AG04450 (cell line): Measurements from ENCODE around the gene ZNF462. TPM values are rescaled to one million over a fixed set of nuclear protein-coding genes. Genes with fewer than 3 reads are reported as not detected.
A peak's percentile ranks its signal among the peaks of the same experiment; 100 is the strongest.

ENCODE experiments used
- CTCF ChIA-PET: fragments of 300-600, 350-600 bp; formaldehyde crosslinking; extraction: SDS; loops from one replicate; lab custom pipeline; 2022; ENCODE audit warnings: antibody characterized with exemption, inconsistent platforms; lab: Charles Lee
- POLR2A ChIA-PET: fragments of 350-600 bp; formaldehyde crosslinking; extraction: SDS; loops from one replicate; lab custom pipeline; 2021; ENCODE audit warnings: antibody characterized with exemption, inconsistent platforms; lab: Yijun Ruan, JAX
- DNase-seq: peaks from one replicate; pipeline ENCODE4 v3.0.0-alpha.2; 2011; ENCODE audit warnings: low read depth, low spot score
- H3K27ac ChIP-seq: one replicate; pipeline ENCODE4 v1.5.1; 2012; ENCODE audit warnings: low read depth, low read length, control low read depth
- H3K27me3 ChIP-seq: one replicate; pipeline ENCODE4 v1.6.0; 2012; ENCODE audit warnings: low read length; ENCODE audit not compliant: control insufficient read depth, insufficient read depth
- H3K4me3 ChIP-seq: 2 replicates; pipeline ENCODE4 v1.5.1; 2011; ENCODE audit warnings: mild to moderate bottlenecking, low read depth, low read length, control low read depth
- H3K9me3 ChIP-seq: 2 replicates; pipeline ENCODE4 v1.5.1; 2012; ENCODE audit warnings: low read length; ENCODE audit not compliant: control insufficient read depth, insufficient read depth
- polyA plus RNA-seq: library from polyadenylated mRNA; depleted of rRNA; stranded (reverse); fragments of >200 nt; gene quantifications from 2 replicates; pipeline ENCODE4 v1.2.3, GENCODE V29; 2011
- TF ChIP-seq, protein P1 (sequence below): IDR thresholded peaks from 2 replicates; pipeline ENCODE4 v1.5.1; 2011; ENCODE audit warnings: low read depth, low read length, control low read depth, inconsistent platforms

ZNF462 gene
- polyA plus RNA-seq, 1 experiment, result 7.5 TPM

DNA sequence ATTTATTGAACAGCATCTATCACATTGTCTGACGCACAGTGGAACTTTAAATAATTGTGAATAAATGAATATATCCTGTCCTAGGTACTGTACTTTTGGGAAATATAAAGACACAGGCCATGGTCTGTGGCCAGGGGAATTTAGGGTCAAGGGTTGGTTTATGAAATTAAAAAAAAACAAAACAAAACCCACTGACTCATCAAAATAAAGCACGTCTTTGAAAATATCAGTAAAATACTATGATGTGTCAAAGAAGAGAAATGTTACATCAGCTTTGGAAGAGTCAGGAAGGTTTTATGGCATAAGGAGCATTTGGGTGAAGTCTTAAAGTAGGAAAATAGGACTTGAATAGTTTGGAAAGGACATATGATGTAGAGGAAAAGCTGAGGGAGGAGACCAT is 70.5 kb downstream of the ZNF462 start:
- Histone ChIP-seq H3K9me3 (no peaks in the 10 kb centered on the region), H3K27ac (no peak overlapping the region), H3K4me3 (no peak overlapping the region), H3K27me3 (no peaks in the 10 kb centered on the region)
- DNase-seq, result no peak
- TF ChIP-seq, protein P1, sequence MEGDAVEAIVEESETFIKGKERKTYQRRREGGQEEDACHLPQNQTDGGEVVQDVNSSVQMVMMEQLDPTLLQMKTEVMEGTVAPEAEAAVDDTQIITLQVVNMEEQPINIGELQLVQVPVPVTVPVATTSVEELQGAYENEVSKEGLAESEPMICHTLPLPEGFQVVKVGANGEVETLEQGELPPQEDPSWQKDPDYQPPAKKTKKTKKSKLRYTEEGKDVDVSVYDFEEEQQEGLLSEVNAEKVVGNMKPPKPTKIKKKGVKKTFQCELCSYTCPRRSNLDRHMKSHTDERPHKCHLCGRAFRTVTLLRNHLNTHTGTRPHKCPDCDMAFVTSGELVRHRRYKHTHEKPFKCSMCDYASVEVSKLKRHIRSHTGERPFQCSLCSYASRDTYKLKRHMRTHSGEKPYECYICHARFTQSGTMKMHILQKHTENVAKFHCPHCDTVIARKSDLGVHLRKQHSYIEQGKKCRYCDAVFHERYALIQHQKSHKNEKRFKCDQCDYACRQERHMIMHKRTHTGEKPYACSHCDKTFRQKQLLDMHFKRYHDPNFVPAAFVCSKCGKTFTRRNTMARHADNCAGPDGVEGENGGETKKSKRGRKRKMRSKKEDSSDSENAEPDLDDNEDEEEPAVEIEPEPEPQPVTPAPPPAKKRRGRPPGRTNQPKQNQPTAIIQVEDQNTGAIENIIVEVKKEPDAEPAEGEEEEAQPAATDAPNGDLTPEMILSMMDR, result no peak
- POLR2A ChIA-PET, result no interaction called here
- CTCF ChIA-PET, result no interaction called here

DNA sequence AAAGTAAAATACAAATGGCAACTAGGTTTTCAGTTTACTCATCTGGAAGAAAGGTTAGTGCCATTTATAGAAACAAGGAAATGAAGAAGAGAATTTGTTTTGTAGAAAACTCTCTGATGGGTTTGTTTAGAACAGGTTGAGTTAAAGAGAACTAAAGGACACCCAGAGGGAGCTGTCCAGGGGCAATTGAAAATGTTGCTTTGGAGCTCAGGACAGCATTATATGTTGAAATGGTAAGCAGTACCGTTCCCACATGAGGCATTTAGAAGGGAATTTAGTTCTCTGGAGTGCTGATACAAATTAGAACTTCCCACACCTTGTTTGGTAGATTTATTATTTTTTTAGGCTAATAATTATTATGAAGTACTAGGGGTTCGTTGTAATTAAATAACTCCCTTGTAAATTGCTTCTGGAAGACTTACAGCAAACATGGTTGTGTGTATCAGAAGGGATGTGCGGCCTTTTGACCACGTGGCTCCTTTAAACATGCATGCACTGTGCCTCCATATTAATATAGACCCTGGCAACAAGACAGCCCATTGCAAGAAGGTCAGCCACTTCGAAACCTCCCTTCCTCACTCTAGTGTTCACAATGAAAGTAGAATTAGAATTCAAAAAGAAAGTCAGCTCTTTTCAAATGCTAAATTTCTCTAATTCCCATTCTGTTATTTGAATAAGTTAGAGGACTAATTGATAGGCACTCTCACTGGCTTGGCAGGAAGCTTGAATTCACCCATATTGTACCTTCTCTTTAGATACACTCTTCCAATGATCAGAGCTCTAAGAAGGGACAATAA is 71.7 kb downstream of the ZNF462 start:
- Histone ChIP-seq H3K27ac (no peak overlapping the region), H3K27me3 (no peaks in the 10 kb centered on the region), H3K9me3 (no peaks in the 10 kb centered on the region), H3K4me3 (no peak overlapping the region)
- no peak for DNase-seq
- ChIA-PET CTCF (interaction anchor here (0.6 kb wide), 2 partner anchors 69 to 286 kb away, joined by 3 read pairs; no protein-coding TSS in a partner anchor), POLR2A (no interaction called here)
- TF ChIP-seq, protein P1, result no peak

DNA sequence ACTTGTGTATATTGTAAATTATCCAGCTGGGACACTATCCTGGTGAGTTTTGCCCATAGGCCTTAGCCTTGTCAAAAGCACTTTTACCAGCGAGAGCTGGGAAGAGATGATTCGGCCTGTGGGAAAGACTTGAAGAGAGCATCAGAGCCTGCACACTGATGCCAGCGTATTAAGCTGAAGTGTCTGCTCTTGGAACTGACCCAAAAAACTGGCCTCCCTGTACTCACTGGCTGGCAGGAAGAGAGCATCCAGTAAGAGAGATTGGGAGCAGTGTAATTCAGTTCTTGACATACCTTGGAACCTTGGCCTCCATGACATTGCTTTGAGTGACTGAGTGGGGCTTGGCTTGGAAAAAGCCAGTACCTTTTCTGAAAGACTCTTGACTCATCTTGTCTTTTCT is 73.7 kb downstream of the ZNF462 start:
- ChIA-PET POLR2A (no interaction called here), CTCF (no interaction called here)
- TF ChIP-seq, protein P1, result no peak
- no peak for DNase-seq
- no peak overlapping the region for H3K27ac ChIP-seq
- no peaks in the 10 kb centered on the region for H3K9me3 ChIP-seq
- no peaks in the 10 kb centered on the region for H3K27me3 ChIP-seq
- no peak overlapping the region for H3K4me3 ChIP-seq

DNA sequence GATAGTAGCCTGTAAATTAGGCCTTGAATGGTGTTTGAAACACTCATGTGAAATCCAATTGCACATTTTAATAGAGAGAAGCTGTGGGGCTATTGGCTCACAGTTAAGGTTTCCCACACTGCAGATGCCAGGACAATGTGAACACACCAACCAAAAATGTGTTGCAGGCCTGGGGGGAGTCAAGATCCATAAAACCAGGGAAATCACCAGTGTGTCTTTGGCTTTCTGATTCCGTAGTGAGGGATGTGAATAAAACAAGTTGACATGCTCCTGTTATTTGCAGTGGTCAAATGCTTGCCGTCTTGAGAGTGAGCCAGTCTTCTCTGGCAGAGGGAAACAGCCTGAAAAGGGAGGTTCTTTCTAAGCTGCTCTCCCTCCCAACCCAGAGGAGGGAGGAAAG is 79.0 kb downstream of the ZNF462 start:
- no peaks in the 10 kb centered on the region for H3K27me3 ChIP-seq
- DNase-seq, result no peak
- H3K27ac ChIP-seq, result no peak overlapping the region
- H3K9me3 ChIP-seq, result no peaks in the 10 kb centered on the region
- CTCF ChIA-PET, result interaction anchor here (0.9 kb wide), 1 partner anchor 12 kb away, joined by 3 read pairs; no protein-coding TSS in a partner anchor
- no peak overlapping the region for H3K4me3 ChIP-seq
- TF ChIP-seq, protein P1, result no peak
- POLR2A ChIA-PET, result no interaction called here

DNA sequence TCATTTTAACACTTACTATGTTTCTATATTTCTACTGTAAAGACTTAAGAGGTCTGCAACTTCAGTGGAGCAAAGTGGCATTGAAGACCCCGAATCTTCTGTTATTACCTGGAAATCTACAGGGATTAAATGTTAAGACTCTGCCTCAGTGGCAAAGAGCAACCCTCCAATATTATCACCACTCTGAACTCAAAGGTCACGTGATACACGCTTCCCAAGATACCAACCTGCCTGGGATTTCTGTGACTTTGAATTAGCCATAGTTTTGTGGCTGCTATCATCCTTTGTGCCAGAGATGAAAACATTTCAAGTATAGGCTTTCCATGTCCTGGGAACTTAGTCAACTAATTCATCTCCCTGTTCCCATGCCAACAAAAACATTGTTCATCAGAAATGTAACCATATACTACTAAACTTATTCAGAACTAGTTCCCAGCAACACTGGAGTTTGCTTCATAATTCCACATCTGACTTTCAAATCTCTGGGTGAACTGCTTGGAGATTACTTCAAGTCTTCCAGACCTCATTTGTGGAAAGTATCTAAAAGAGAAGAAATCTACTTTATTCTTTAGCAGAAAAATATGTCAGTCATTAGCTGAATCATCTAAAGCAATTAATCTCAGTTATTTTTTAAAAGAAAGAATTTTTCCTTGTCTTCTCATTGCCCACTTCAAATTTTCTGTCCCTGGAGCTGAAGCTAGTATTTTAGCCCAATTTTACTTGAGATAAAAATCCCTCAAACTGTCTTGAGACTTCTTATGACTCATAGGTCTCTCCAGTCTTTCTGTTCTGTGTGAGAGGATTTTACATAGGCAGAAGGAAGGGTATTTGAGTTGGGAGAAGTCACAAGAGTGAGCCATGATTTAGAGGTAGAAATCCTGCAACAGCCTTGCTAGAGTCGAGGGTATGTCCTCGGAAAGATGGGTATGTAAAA is 83.0 kb downstream of the ZNF462 start:
- H3K4me3 ChIP-seq, result no peak overlapping the region
- CTCF ChIA-PET, result no interaction called here
- POLR2A ChIA-PET, result no interaction called here
- peak; percentile 53 for DNase-seq
- H3K27me3 ChIP-seq, result no peaks in the 10 kb centered on the region
- TF ChIP-seq, protein P1, result no peak
- peak overlapping the region; percentile 25 for H3K27ac ChIP-seq
- no peaks in the 10 kb centered on the region for H3K9me3 ChIP-seq
